H1 (cell line): Measurements from ENCODE around the gene CMTM2. TPM values are rescaled to one million over a fixed set of nuclear protein-coding genes. Genes with fewer than 3 reads are reported as not detected.

ENCODE experiments used
- CTCF ChIA-PET: fragments of 300-600 bp; sonication (Branson Sonifier 250); formaldehyde crosslinking; loops from one replicate; lab custom pipeline; 2021; ENCODE audit not compliant: partially characterized antibody; lab: Charles Lee
- POLR2A ChIA-PET: fragments of 300-600 bp; sonication (Branson Sonifier 250); formaldehyde crosslinking; loops from one replicate; lab custom pipeline; 2021; ENCODE audit warnings: inconsistent platforms; ENCODE audit not compliant: partially characterized antibody; lab: Charles Lee
- DNase-seq, 2 experiments: peaks; one replicate each; pipeline versions ENCODE4 v3.0.0 to v3.0.0-alpha.2; 2010 to 2022; ENCODE audit warnings: low spot score in 2 of 2, low read depth in 1 of 2, mixed read lengths in 1 of 2
- FAIRE-seq: peaks from 2 replicates; lab custom pipeline; 2011; peaks lifted over from hg19 to GRCh38; lab: Jason Lieb, UNC
- H2AFZ ChIP-seq: 2 replicates; pipeline ENCODE4 v1.8.1; 2012; ENCODE audit warnings: low read length, inconsistent platforms
- H2AK5ac ChIP-seq: 2 replicates; pipeline ENCODE4 v1.6.1; 2013; ENCODE audit warnings: low read depth, low read length
- H2BK120ac ChIP-seq: replicated peaks from 2 replicates; pipeline ENCODE3; 2013; ENCODE audit warnings: low read depth, low read length, inconsistent platforms
- H2BK12ac ChIP-seq: 2 replicates; pipeline ENCODE4 v1.6.1; 2013; ENCODE audit warnings: low read depth, low read length
- H2BK15ac ChIP-seq: 2 replicates; pipeline ENCODE4 v1.6.1; 2013; ENCODE audit warnings: low read length
- H2BK20ac ChIP-seq: 2 replicates; pipeline ENCODE4 v1.6.1; 2013; ENCODE audit warnings: low read length
- H2BK5ac ChIP-seq: 2 replicates; pipeline ENCODE4 v1.6.1; 2013; ENCODE audit warnings: low read depth, low read length
- H3K14ac ChIP-seq: 2 replicates; pipeline ENCODE4 v1.6.1; 2013; ENCODE audit warnings: inconsistent platforms; ENCODE audit not compliant: insufficient read length
- H3K18ac ChIP-seq: 2 replicates; pipeline ENCODE4 v1.6.1; 2013; ENCODE audit warnings: low read length; ENCODE audit errors: extremely low read depth
- H3K23ac ChIP-seq: 2 replicates; pipeline ENCODE4 v1.6.1; 2013; ENCODE audit warnings: inconsistent platforms; ENCODE audit not compliant: insufficient read length
- H3K23me2 ChIP-seq: 2 replicates; pipeline ENCODE4 v1.6.1; 2013; ENCODE audit warnings: low read depth, low read length
- H3K27ac ChIP-seq: 2 replicates; pipeline ENCODE4 v1.6.1; 2011; ENCODE audit warnings: low read depth, low read length, inconsistent platforms
- H3K27me3 ChIP-seq, 4 experiments: replicated peaks in 1 of 4; 1 replicate in 1 of 4; 2 replicates in 3 of 4; pipeline versions ENCODE4 v1.6.1 to v1.8.1; 2011 to 2013; ENCODE audit warnings: low read length in 3 of 4, mild to moderate bottlenecking in 3 of 4, inconsistent platforms in 2 of 4, mixed read lengths in 2 of 4, moderate library complexity in 1 of 4; ENCODE audit not compliant: control insufficient read depth in 3 of 4, insufficient read depth in 3 of 4; ENCODE audit errors: extremely low read depth in 1 of 4
- H3K36me3 ChIP-seq, 4 experiments: 2 replicates each; pipeline versions ENCODE4 v1.6.1 to v1.8.1; 2011 to 2013; ENCODE audit warnings: mild to moderate bottlenecking in 4 of 4, low read length in 3 of 4, moderate library complexity in 2 of 4, control low read depth in 1 of 4, inconsistent platforms in 1 of 4; ENCODE audit not compliant: insufficient read depth in 4 of 4, control insufficient read depth in 2 of 4
- H3K4ac ChIP-seq: replicated peaks from 2 replicates; pipeline ENCODE3; 2013; ENCODE audit warnings: low read length, low read depth, mixed read lengths, inconsistent platforms; ENCODE audit not compliant: insufficient read length
- H3K4me1 ChIP-seq, 4 experiments: replicated peaks in 1 of 4; 1 replicate in 1 of 4; 2 replicates in 3 of 4; pipeline versions ENCODE4 v1.6.1 to v1.8.1; 2011 to 2013; ENCODE audit warnings: low read length in 3 of 4, inconsistent platforms in 2 of 4, mixed read lengths in 1 of 4; ENCODE audit not compliant: insufficient read depth in 4 of 4, control insufficient read depth in 3 of 4
- H3K4me2 ChIP-seq, 2 experiments: 2 replicates each; pipeline versions ENCODE4 v1.6.1 to v1.8.1; 2011 to 2013; ENCODE audit warnings: low read depth in 2 of 2, low read length in 2 of 2, control low read depth in 1 of 2, inconsistent platforms in 1 of 2, mild to moderate bottlenecking in 1 of 2; ENCODE audit not compliant: insufficient read depth in 1 of 2
- H3K4me3 ChIP-seq, 4 experiments: fragments of 200-600, 300-600 bp in 1 of 4; sonication (generic), shearing (Covaris generic), sonication (Bioruptor Twin) in 1 of 4; 2 replicates each; pipeline versions ENCODE4 v1.5.1 to v1.8.1; 2011 to 2016; ENCODE audit warnings: low read length in 4 of 4, low read depth in 3 of 4, control low read depth in 2 of 4, inconsistent platforms in 2 of 4, mild to moderate bottlenecking in 2 of 4, mixed read lengths in 1 of 4, moderate library complexity in 1 of 4; ENCODE audit not compliant: insufficient read depth in 2 of 4; ENCODE audit errors: extremely low read depth in 1 of 4
- H3K56ac ChIP-seq: replicated peaks from 2 replicates; pipeline ENCODE3; 2013; ENCODE audit warnings: low read depth, mild to moderate bottlenecking, mixed read lengths, low read length, inconsistent platforms; ENCODE audit not compliant: insufficient read length
- H3K79me1 ChIP-seq: 2 replicates; pipeline ENCODE4 v1.6.1; 2013; ENCODE audit warnings: low read depth, low read length, control low read depth
- H3K79me2 ChIP-seq, 2 experiments: 2 replicates each; pipeline versions ENCODE4 v1.6.1 to v1.8.1; 2012 to 2013; ENCODE audit warnings: low read length in 2 of 2, mild to moderate bottlenecking in 2 of 2, inconsistent platforms in 1 of 2; ENCODE audit not compliant: insufficient read depth in 2 of 2, control insufficient read depth in 1 of 2
- H3K9ac ChIP-seq, 4 experiments: replicated peaks in 1 of 4; 1 replicate in 1 of 4; 2 replicates in 3 of 4; pipeline versions ENCODE4 v1.6.1 to v1.8.1; 2011 to 2013; ENCODE audit warnings: low read depth in 3 of 4, low read length in 3 of 4, control low read depth in 2 of 4, mild to moderate bottlenecking in 2 of 4, moderate library complexity in 2 of 4, inconsistent platforms in 1 of 4; ENCODE audit errors: extremely low read depth in 1 of 4
- H3K9me3 ChIP-seq, 2 experiments: 2 replicates each; pipeline versions ENCODE4 v1.6.1 to v1.8.1; 2012 to 2013; ENCODE audit warnings: mild to moderate bottlenecking in 2 of 2, moderate library complexity in 2 of 2, control low read depth in 1 of 2, inconsistent platforms in 1 of 2, low read depth in 1 of 2, low read length in 1 of 2, mixed read lengths in 1 of 2; ENCODE audit not compliant: insufficient read depth in 2 of 2
- H4K20me1 ChIP-seq, 2 experiments: replicated peaks in 1 of 2; 2 replicates each; pipeline versions ENCODE3 to v1.8.1; 2011 to 2013; ENCODE audit warnings: inconsistent platforms in 2 of 2, low read length in 2 of 2, mild to moderate bottlenecking in 1 of 2; ENCODE audit not compliant: insufficient read depth in 2 of 2, control insufficient read depth in 1 of 2
- H4K5ac ChIP-seq: 2 replicates; pipeline ENCODE4 v1.6.1; 2013; ENCODE audit warnings: low read length, low read depth, mixed read lengths, inconsistent platforms; ENCODE audit not compliant: insufficient read length
- H4K8ac ChIP-seq: 2 replicates; pipeline ENCODE4 v1.8.0; 2013; ENCODE audit warnings: mild to moderate bottlenecking, moderate library complexity, low read length, inconsistent platforms; ENCODE audit not compliant: insufficient read depth; ENCODE audit errors: extremely low read depth
- H4K91ac ChIP-seq: replicated peaks from 2 replicates; pipeline ENCODE3; 2013; ENCODE audit warnings: low read length, mixed read lengths, inconsistent platforms; ENCODE audit not compliant: insufficient read length
- CREB1 ChIP-seq: IDR thresholded peaks from 2 replicates; pipeline ENCODE4 v1.6.1; 2012; ENCODE audit warnings: inconsistent platforms
- NANOG ChIP-seq: IDR thresholded peaks from 2 replicates; pipeline ENCODE4 v1.6.1; 2011; ENCODE audit warnings: low read length, low read depth, mild to moderate bottlenecking, inconsistent platforms; ENCODE audit not compliant: insufficient read depth, poor library complexity, severe bottlenecking
- WGBS, 2 experiments: shearing (Covaris generic) in 1 of 2; methylation state at CpG; one replicate each; pipeline versions ENCODE4 v1.1.6 to v1.1.7; 2013 to 2015; ENCODE audit warnings: low lambda C conversion rate in 2 of 2, mixed read lengths in 2 of 2, inconsistent platforms in 1 of 2, low coverage in 1 of 2, missing lambda C conversion rate in 1 of 2; ENCODE audit not compliant: insufficient replicate concordance in 2 of 2, insufficient coverage in 1 of 2, insufficient read length in 1 of 2; ENCODE audit errors: extremely low coverage in 1 of 2, missing lambda C conversion rate in 1 of 2; 5-methylcytosine and 5-hydroxymethylcytosine counted together
- polyA plus RNA-seq, 7 experiments: library from polyadenylated mRNA; depleted of rRNA in 3 of 7; stranded (reverse) in 5 of 7; unstranded in 2 of 7; fragments of >200 nt in 5 of 7; fragments of 200-250 nt in 2 of 7; gene quantifications; 1 replicate in 5 of 7; 2 replicates in 1 of 7; 4 replicates in 1 of 7; pipeline versions ENCODE4 v1.2.1 to v1.2.3, GENCODE V29; 2011 to 2013; ENCODE audit warnings: missing spikeins in 2 of 7, mixed read lengths in 2 of 7
- total RNA-seq: library from RNA; stranded (reverse); fragmentation: NEBNext Ultra II Directional; extraction: Animal tissue kit (Norgen Biotek cat#: 25700); gene quantifications from 2 replicates; pipeline ENCODE4 v1.2.1, GENCODE V29; 2021

The CMTM2 gene
- total and polyA plus RNA-seq, 2 of the 8 experiments (the other 6 are each of a cell fraction or from before 2014, with no cell fraction given), result not detected

DNA sequence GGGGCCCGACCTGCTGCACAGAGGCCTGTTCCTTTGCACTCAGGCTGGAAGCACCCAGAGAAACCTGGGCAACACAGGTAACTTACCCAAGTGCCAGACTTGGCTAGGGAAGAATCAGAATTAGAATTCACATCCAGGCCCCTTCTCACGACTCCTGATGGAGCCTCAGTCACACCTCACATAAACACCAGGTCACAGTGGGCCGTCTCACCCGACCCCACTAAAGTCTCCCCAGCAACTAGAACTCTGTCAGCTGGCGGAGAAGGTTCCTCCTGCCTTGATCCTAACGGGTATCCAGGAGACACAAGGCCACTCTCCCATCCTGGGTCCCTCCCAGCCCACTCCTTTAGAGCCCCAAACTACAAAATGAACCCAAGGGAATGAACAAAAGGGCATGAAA lies 35.7 kb upstream of the CMTM2 start:
- no peaks in the 10 kb centered on the region for H3K9me3 ChIP-seq
- no peaks in the 10 kb centered on the region for H3K23me2 ChIP-seq
- no peak overlapping the region for H3K9ac ChIP-seq
- H3K27me3 ChIP-seq, result no peaks in the 10 kb centered on the region
- H2BK20ac ChIP-seq, result no peak overlapping the region
- TF ChIP-seq CREB1, result no peak
- no peak for TF ChIP-seq NANOG
- POLR2A ChIA-PET, result interaction anchor here (1.3 kb wide), 1 partner anchor 14 kb away, joined by 4 read pairs; no protein-coding TSS in a partner anchor
- no peak overlapping the region for H2BK5ac ChIP-seq
- H3K4me2 ChIP-seq, result no peak overlapping the region
- H3K79me1 ChIP-seq, result no peaks in the 10 kb centered on the region
- H3K4me3 ChIP-seq, result no peak overlapping the region
- H3K36me3 ChIP-seq, result no peaks in the 10 kb centered on the region
- 0 out of 2 replicates have a peak overlapping the region, but pooled peaks have one; percentile 19 for H2BK12ac ChIP-seq
- H2BK15ac ChIP-seq, result no peak overlapping the region
- H3K4ac ChIP-seq, result no peak overlapping the region
- H4K91ac ChIP-seq, result peak overlapping the region; percentile 44
- FAIRE-seq (no peak), DNase-seq (no peak)
- H3K79me2 ChIP-seq, result no peaks in the 10 kb centered on the region
- no peak overlapping the region for H3K56ac ChIP-seq
- peaks cover 0 to 10% (median 4%) of the 10 kb centered on the region in 4 experiments; a peak in 4 of 7 replicates for H3K4me1 ChIP-seq
- H4K8ac ChIP-seq, result no peak overlapping the region
- no peaks in the 10 kb centered on the region for H4K20me1 ChIP-seq
- no peak overlapping the region for H2AK5ac ChIP-seq
- no peak overlapping the region for H2BK120ac ChIP-seq
- CTCF ChIA-PET, result interaction anchor here (0.7 to 2.3 kb wide), 6 partner anchors 9 to 138 kb away, joined by 3 to 10 read pairs (median 4); partner anchors contain the start of gene CKLF
- H4K5ac ChIP-seq, result no peak overlapping the region
- no peak overlapping the region for H2AFZ ChIP-seq
- H3K27ac ChIP-seq, result no peak overlapping the region
- no peak overlapping the region for H3K23ac ChIP-seq
- 87% methylated on average over 6 of the region's 6 CpGs; no CpG with 5 or more reads in 1 of the 2 experiments for WGBS, 2 experiments
- no peak overlapping the region for H3K14ac ChIP-seq
- H3K18ac ChIP-seq, result no peak overlapping the region
